A549 treated with AZD9567 at 1 μM for 4 hours (cell line): ENCODE results near the gene DNASE1L3. TPM values are rescaled to one million over a fixed set of nuclear protein-coding genes. Genes with fewer than 3 reads are reported as not detected.

Experiments
- total RNA-seq: library from RNA; stranded (reverse); fragments of 200-300 nt; extraction: Qiagen RNA extraction; gene quantifications from 5 replicates; pipeline ENCODE4 v1.2.3, GENCODE V29; 2022; ENCODE audit not compliant: insufficient read depth

DNASE1L3 gene
- total RNA-seq: 0.06 to 0.26 TPM in 2 of 5 replicates, not detected in the others

GRCh38 chr3:58210761-58211460 lies at the start of gene DNASE1L3:
DNASE1L3 (minus strand) TSS chr3:58210972; CDS start chr3:58210906, 66 bp downstream.

GRCh38 chr3:58237238-58237940 lies 26.6 kb upstream of the DNASE1L3 start, which contains the start of gene ABHD6:
ABHD6 (plus strand) TSS chr3:58237792; CDS start chr3:58256587, 18,795 bp downstream.

Other genes with a start within 250 kb of the DNASE1L3 start
- gene FLNB, start 202.6 kb downstream of the DNASE1L3 start, total RNA-seq: 302 to 325 TPM (median 309 TPM) in 5 replicates
- gene ABHD6, start 26.8 kb upstream of the DNASE1L3 start, total RNA-seq: 9.7 to 10.6 TPM (median 10.5 TPM) in 5 replicates
- 8.6 to 12.9 TPM (median 10.3 TPM) in 5 replicates for gene RPP14, start 95.3 kb upstream of the DNASE1L3 start, total RNA-seq
- gene HTD2, start 95.5 kb upstream of the DNASE1L3 start, total RNA-seq: 6.9 to 9.5 TPM (median 7.9 TPM) in 5 replicates
- 5.0 to 9.0 TPM (median 5.8 TPM) in 5 replicates for gene PXK, start 121.9 kb upstream of the DNASE1L3 start, total RNA-seq
- 50.3 to 67.1 TPM (median 62.4 TPM) in 5 replicates for gene PDHB, start 222.9 kb upstream of the DNASE1L3 start, total RNA-seq